Measurements from ENCODE around the gene OR5AP2. TPM values are rescaled to one million over a fixed set of nuclear protein-coding genes. Genes with fewer than 3 reads are reported as not detected.
"Not testable (repeated sequence)": the region's sequence is repeated elsewhere in the genome, so short reads cannot be mapped to it uniquely, and the experiment has no call there.

The OR5AP2 gene
- total RNA-seq, result not detected
- not detected for polyA plus RNA-seq
- long read RNA-seq, donor 1, result 0 reads
- long read RNA-seq, donor 2, result 0 reads

- no peak within 1 kb of the TSS for H3K4me3 ChIP-seq (ENCODE audit: low read length in 2 of 2)
- no peak for DNase-seq
- no peaks in the 10 kb centered on the region for H3K36me3 ChIP-seq (ENCODE audit: control insufficient read depth in 1 of 2, insufficient read depth in 2 of 2, low read length in 1 of 2)
- no peaks in the 10 kb centered on the region for H3K27me3 ChIP-seq (ENCODE audit: control insufficient read depth in 1 of 2, insufficient read depth in 2 of 2, low read length in 1 of 2)
- 81 to 87% methylated on average over 2 of the region's 2 CpGs for WGBS, 2 donors
- no peak within 1 kb of the TSS for H3K27ac ChIP-seq (ENCODE audit: low read depth in 1 of 2, low read length in 2 of 2)
- ATAC-seq (ENCODE audit: low FRiP score), result no peak
- no peaks in the 10 kb centered on the region for H3K4me1 ChIP-seq (ENCODE audit: control insufficient read depth in 1 of 2, insufficient read depth in 2 of 2, low read length in 2 of 2)
- intact Hi-C loops (cut with DNase I), result no loop called here
- H3K9me3 ChIP-seq (ENCODE audit: control insufficient read depth, low read length), result peaks cover 2% of the 10 kb centered on the region
These were observed at the start of gene OR5AP2 for GRCh38 chr11:56642339-56642738. TSS of gene OR5AP2 (minus strand) at chr11:56642439. CDS start at chr11:56642439, 0 bp downstream.

GRCh38 chr11:56691179-56691578, 48.9 kb upstream of the OR5AP2 start:
- H3K4me3 ChIP-seq (ENCODE audit: low read length in 2 of 2); H3K27ac ChIP-seq (ENCODE audit: low read depth in 1 of 2, low read length in 2 of 2); intact Hi-C loops (cut with DNase I); H3K27me3 ChIP-seq (ENCODE audit: control insufficient read depth in 1 of 2, insufficient read depth in 2 of 2, low read length in 1 of 2); DNase-seq; H3K4me1 ChIP-seq (ENCODE audit: control insufficient read depth in 1 of 2, insufficient read depth in 2 of 2, low read length in 2 of 2); H3K9me3 ChIP-seq (ENCODE audit: control insufficient read depth, low read length); ATAC-seq (ENCODE audit: low FRiP score); H3K36me3 ChIP-seq (ENCODE audit: control insufficient read depth in 1 of 2, insufficient read depth in 2 of 2, low read length in 1 of 2): not testable (repeated sequence)
- WGBS, 2 donors, result 90% methylated on average over 3 of the region's 3 CpGs

GRCh38 chr11:56688554-56689100, 46.4 kb upstream of the OR5AP2 start:
- DNase-seq (no peak), ATAC-seq (ENCODE audit: low FRiP score) (no peak)
- no peaks in the 10 kb centered on the region for H3K4me1 ChIP-seq (ENCODE audit: control insufficient read depth in 1 of 2, insufficient read depth in 2 of 2, low read length in 2 of 2)
- H3K27me3 ChIP-seq (ENCODE audit: control insufficient read depth in 1 of 2, insufficient read depth in 2 of 2, low read length in 1 of 2), result no peaks in the 10 kb centered on the region
- intact Hi-C loops (cut with DNase I), result no loop called here
- 17 to 22% methylated on average over 1 of the region's 1 CpG for WGBS, 2 donors
- H3K27ac ChIP-seq (ENCODE audit: low read depth in 1 of 2, low read length in 2 of 2), result no peak overlapping the region
- H3K9me3 ChIP-seq (ENCODE audit: control insufficient read depth, low read length), result peaks cover 2% of the 10 kb centered on the region
- H3K36me3 ChIP-seq (ENCODE audit: control insufficient read depth in 1 of 2, insufficient read depth in 2 of 2, low read length in 1 of 2), result no peaks in the 10 kb centered on the region
- no peak overlapping the region for H3K4me3 ChIP-seq (ENCODE audit: low read length in 2 of 2)

- Histone ChIP-seq H3K9me3 (ENCODE audit: control insufficient read depth, low read length) (no peaks in the 10 kb centered on the region), H3K4me1 (ENCODE audit: control insufficient read depth in 1 of 2, insufficient read depth in 2 of 2, low read length in 2 of 2) (no peaks in the 10 kb centered on the region), H3K27me3 (ENCODE audit: control insufficient read depth in 1 of 2, insufficient read depth in 2 of 2, low read length in 1 of 2) (no peaks in the 10 kb centered on the region), H3K27ac (ENCODE audit: low read depth in 1 of 2, low read length in 2 of 2) (no peak overlapping the region), H3K4me3 (ENCODE audit: low read length in 2 of 2) (no peak overlapping the region), H3K36me3 (ENCODE audit: control insufficient read depth in 1 of 2, insufficient read depth in 2 of 2, low read length in 1 of 2) (no peaks in the 10 kb centered on the region)
- no peak for DNase-seq
- no peak for ATAC-seq (ENCODE audit: low FRiP score)
- 65 to 73% methylated on average over 2 of the region's 2 CpGs for WGBS, 2 donors
- intact Hi-C loops (cut with DNase I), result no loop called here
These were observed 28.7 kb upstream of the OR5AP2 start for GRCh38 chr11:56670984-56671383.

GRCh38 chr11:56663386-56663785, 21.1 kb upstream of the OR5AP2 start, which contains the start of gene OR5AR1:
TSS of gene OR5AR1 (plus strand) at chr11:56663686. CDS start at chr11:56663686, 0 bp downstream.
- Histone ChIP-seq H3K27ac (ENCODE audit: low read depth in 1 of 2, low read length in 2 of 2) (no peak within 1 kb of the TSS), H3K9me3 (ENCODE audit: control insufficient read depth, low read length) (peaks cover 2% of the 10 kb centered on the region), H3K4me3 (ENCODE audit: low read length in 2 of 2) (no peak within 1 kb of the TSS), H3K4me1 (ENCODE audit: control insufficient read depth in 1 of 2, insufficient read depth in 2 of 2, low read length in 2 of 2) (no peaks in the 10 kb centered on the region), H3K27me3 (ENCODE audit: control insufficient read depth in 1 of 2, insufficient read depth in 2 of 2, low read length in 1 of 2) (peaks cover 0 to 2% of the 10 kb centered on the region in 2 donors), H3K36me3 (ENCODE audit: control insufficient read depth in 1 of 2, insufficient read depth in 2 of 2, low read length in 1 of 2) (no peaks in the 10 kb centered on the region)
- 67 to 69% methylated on average over 2 of the region's 2 CpGs for WGBS, 2 donors
- intact Hi-C loops (cut with DNase I), result no loop called here
- no peak for ATAC-seq (ENCODE audit: low FRiP score)
- DNase-seq, result no peak

GRCh38 chr11:56659755-56660154, 17.5 kb upstream of the OR5AP2 start:
- Histone ChIP-seq H3K4me3 (ENCODE audit: low read length in 2 of 2) (no peak overlapping the region), H3K4me1 (ENCODE audit: control insufficient read depth in 1 of 2, insufficient read depth in 2 of 2, low read length in 2 of 2) (no peaks in the 10 kb centered on the region), H3K9me3 (ENCODE audit: control insufficient read depth, low read length) (peaks cover 2% of the 10 kb centered on the region), H3K27ac (ENCODE audit: low read depth in 1 of 2, low read length in 2 of 2) (no peak overlapping the region), H3K27me3 (ENCODE audit: control insufficient read depth in 1 of 2, insufficient read depth in 2 of 2, low read length in 1 of 2) (peaks cover 0 to 2% of the 10 kb centered on the region in 2 donors), H3K36me3 (ENCODE audit: control insufficient read depth in 1 of 2, insufficient read depth in 2 of 2, low read length in 1 of 2) (no peaks in the 10 kb centered on the region)
- 12 to 14% methylated on average over 3 of the region's 3 CpGs for WGBS, 2 donors
- DNase-seq (no peak), ATAC-seq (ENCODE audit: low FRiP score) (no peak)
- intact Hi-C loops (cut with DNase I), result no loop called here

- intact Hi-C loops (cut with DNase I), result no loop called here
- peaks cover 2% of the 10 kb centered on the region for H3K9me3 ChIP-seq (ENCODE audit: control insufficient read depth, low read length)
- DNase-seq (no peak), ATAC-seq (ENCODE audit: low FRiP score) (no peak)
- no peak overlapping the region for H3K27ac ChIP-seq (ENCODE audit: low read depth in 1 of 2, low read length in 2 of 2)
- no peaks in the 10 kb centered on the region for H3K4me1 ChIP-seq (ENCODE audit: control insufficient read depth in 1 of 2, insufficient read depth in 2 of 2, low read length in 2 of 2)
- 73 to 74% methylated on average over 3 of the region's 3 CpGs for WGBS, 2 donors
- no peaks in the 10 kb centered on the region for H3K27me3 ChIP-seq (ENCODE audit: control insufficient read depth in 1 of 2, insufficient read depth in 2 of 2, low read length in 1 of 2)
- H3K36me3 ChIP-seq (ENCODE audit: control insufficient read depth in 1 of 2, insufficient read depth in 2 of 2, low read length in 1 of 2), result no peaks in the 10 kb centered on the region
- no peak overlapping the region for H3K4me3 ChIP-seq (ENCODE audit: low read length in 2 of 2)
These were observed 4.7 kb downstream of the OR5AP2 start for GRCh38 chr11:56637500-56637899.

GRCh38 chr11:56636861-56637260, 5.4 kb downstream of the OR5AP2 start:
- Histone ChIP-seq H3K4me3 (ENCODE audit: low read length in 2 of 2) (no peak overlapping the region), H3K9me3 (ENCODE audit: control insufficient read depth, low read length) (peaks cover 2% of the 10 kb centered on the region), H3K27ac (ENCODE audit: low read depth in 1 of 2, low read length in 2 of 2) (no peak overlapping the region), H3K27me3 (ENCODE audit: control insufficient read depth in 1 of 2, insufficient read depth in 2 of 2, low read length in 1 of 2) (no peaks in the 10 kb centered on the region), H3K36me3 (ENCODE audit: control insufficient read depth in 1 of 2, insufficient read depth in 2 of 2, low read length in 1 of 2) (no peaks in the 10 kb centered on the region), H3K4me1 (ENCODE audit: control insufficient read depth in 1 of 2, insufficient read depth in 2 of 2, low read length in 2 of 2) (no peaks in the 10 kb centered on the region)
- intact Hi-C loops (cut with DNase I), result no loop called here
- WGBS, 2 donors, result 76 to 77% methylated on average over 2 of the region's 2 CpGs
- DNase-seq (no peak), ATAC-seq (ENCODE audit: low FRiP score) (no peak)

- Histone ChIP-seq H3K27me3 (ENCODE audit: control insufficient read depth in 1 of 2, insufficient read depth in 2 of 2, low read length in 1 of 2) (no peaks in the 10 kb centered on the region), H3K4me1 (ENCODE audit: control insufficient read depth in 1 of 2, insufficient read depth in 2 of 2, low read length in 2 of 2) (no peaks in the 10 kb centered on the region), H3K36me3 (ENCODE audit: control insufficient read depth in 1 of 2, insufficient read depth in 2 of 2, low read length in 1 of 2) (no peaks in the 10 kb centered on the region), H3K9me3 (ENCODE audit: control insufficient read depth, low read length) (no peaks in the 10 kb centered on the region), H3K27ac (ENCODE audit: low read depth in 1 of 2, low read length in 2 of 2) (no peak overlapping the region), H3K4me3 (ENCODE audit: low read length in 2 of 2) (no peak overlapping the region)
- intact Hi-C loops (cut with DNase I), result no loop called here
- ATAC-seq (ENCODE audit: low FRiP score) (no peak), DNase-seq (no peak)
- 82 to 86% methylated on average over 2 of the region's 2 CpGs for WGBS, 2 donors
These were observed 9.9 kb downstream of the OR5AP2 start for GRCh38 chr11:56632329-56632728.
